Psoas muscle (tissue), 8 donors: ENCODE data around the gene HYLS1. TPM values are rescaled to one million over a fixed set of nuclear protein-coding genes. Genes with fewer than 3 reads are reported as not detected.

Experiments used
- ATAC-seq, 4 donors: fragments of 200-7000 bp; cut with Tn5 transposase; one replicate each; pipeline ENCODE4 v1.9.1; 2020; ENCODE audit warnings: moderate library complexity in 3 of 4, mild to moderate bottlenecking in 2 of 4
- DNase-seq, 2 donors: peaks; one replicate each; pipeline ENCODE4 v3.0.0-alpha.2; 2020
- H3K27ac ChIP-seq: fragments of 200-600 bp; one replicate; pipeline ENCODE4 v1.8.0; 2022
- H3K27me3 ChIP-seq, 3 donors: fragments of 200-600 bp in 1 of 3; one replicate each; pipeline versions ENCODE4 v1.6.1 to v1.8.0; 2013 to 2022; ENCODE audit warnings: low read length in 2 of 3, mild to moderate bottlenecking in 2 of 3, moderate library complexity in 1 of 3; ENCODE audit not compliant: insufficient read depth in 3 of 3
- H3K36me3 ChIP-seq, 2 donors: fragments of 200-600 bp in 1 of 2; one replicate each; pipeline versions ENCODE4 v1.6.1 to v1.8.0; 2013 to 2022; ENCODE audit warnings: low read depth in 1 of 2, mild to moderate bottlenecking in 1 of 2, moderate library complexity in 1 of 2; ENCODE audit not compliant: insufficient read depth in 1 of 2
- H3K4me1 ChIP-seq: fragments of 200-600 bp; one replicate; pipeline ENCODE4 v1.8.0; 2022
- H3K4me3 ChIP-seq: fragments of 200-600 bp; one replicate; pipeline ENCODE4 v1.8.0; 2022; ENCODE audit warnings: mild to moderate bottlenecking
- H3K9me3 ChIP-seq: fragments of 200-600 bp; one replicate; pipeline ENCODE4 v1.8.0; 2022
- WGBS, 3 donors: extraction: QIAGEN DNeasy Blood & Tissue Kit; methylation state at CpG; one replicate each; pipeline versions ENCODE4 v1.1.6 to v1.1.7; 2013; 5-methylcytosine and 5-hydroxymethylcytosine counted together
- intact Hi-C, 2 donors: fragments of 100-400 bp; cut with DNase I; formaldehyde crosslinking; loops; one replicate each; pipeline versions ENCODE4 v1.11.0 to v1.14.2; 2022
- polyA plus RNA-seq, 3 donors: library from polyadenylated mRNA; stranded (reverse); fragments of 200-250 nt; gene quantifications; one replicate each; pipeline ENCODE4 v1.2.3, GENCODE V29; 2013
- total RNA-seq, 4 donors: library from RNA; stranded (reverse); fragmentation: NEBNext Ultra II Directional in 2 of 4; extraction: Animal tissue kit (Norgen Biotek cat#: 25700) in 2 of 4; gene quantifications; one replicate each; pipeline versions ENCODE4 v1.2.1 to v1.2.4, GENCODE V29; 2021 to 2023
- TF ChIP-seq, protein P1 (sequence below): fragments of 200-600 bp; IDR thresholded peaks from one replicate; pipeline ENCODE4 v1.8.0; 2022; ENCODE audit warnings: antibody characterized with exemption
- donor health status: healthy with polysubstance abuse.
- donor health status: DM: no; HTN: no; CAD: no; lungs with moderate emphysema.
- donor health status: Bipolar disorder and iron deficiency.
- donor health status: healthy.
- donor health status: DM: yes; HTN: yes; CAD: no.
- donor health status: DM: no; HTN: no; CAD: no.
- donor health status: DM: no; HTN: no; CAD: no.
- donor health status: DM: yes; HTN: yes; CAD: no.

The HYLS1 gene
- total and polyA plus RNA-seq, 7 donors, result 1.8 to 7.2 (median 3.8) TPM

DNA sequence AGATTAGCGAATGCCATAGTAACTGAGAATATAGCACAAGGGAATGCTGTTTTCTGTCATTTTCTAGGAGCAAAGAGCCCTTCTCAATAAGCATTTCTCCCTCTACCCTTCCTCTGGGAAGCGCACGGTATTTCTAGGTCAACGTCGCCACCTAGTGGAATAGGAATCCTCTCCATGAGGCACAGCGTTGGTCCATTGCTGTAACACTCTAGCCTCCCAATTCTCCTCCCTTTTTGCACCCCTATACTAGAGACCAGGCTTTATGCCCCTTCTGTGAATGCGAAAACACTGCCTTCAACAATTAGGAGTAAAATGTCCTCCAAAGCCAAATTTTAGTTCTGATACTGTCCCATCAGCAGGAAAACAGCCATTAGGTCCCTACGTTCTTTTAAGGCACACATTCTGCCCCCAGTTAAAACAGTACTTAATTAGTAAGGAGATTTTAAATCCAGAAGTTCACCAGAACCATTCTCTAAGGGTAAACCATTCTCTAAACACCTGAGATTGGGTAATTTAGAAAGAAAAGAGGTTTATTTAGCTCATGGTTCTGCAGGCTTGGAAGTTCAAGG lies 12.8 kb upstream of the HYLS1 start:
- Histone ChIP-seq H3K27me3 (no peaks in the 10 kb centered on the region), H3K4me1 (no peaks in the 10 kb centered on the region), H3K36me3 (no peaks in the 10 kb centered on the region), H3K9me3 (no peaks in the 10 kb centered on the region), H3K27ac (no peak overlapping the region), H3K4me3 (no peak overlapping the region)
- WGBS, 3 donors, result 12 to 14% (median 13%) methylated on average over 8 of the region's 8 CpGs
- intact Hi-C loops, result loop anchor here (5.0 to 10.0 kb wide), 3 partner anchors 247 to 1210 kb away; partner anchors contain the start of genes CCDC15 (in 1 of the 2) and CHEK1 (in 1 of the 2)
- ATAC-seq (peak; percentile 71 to 86 (median 84)), DNase-seq (no peak)
- TF ChIP-seq, protein P1, sequence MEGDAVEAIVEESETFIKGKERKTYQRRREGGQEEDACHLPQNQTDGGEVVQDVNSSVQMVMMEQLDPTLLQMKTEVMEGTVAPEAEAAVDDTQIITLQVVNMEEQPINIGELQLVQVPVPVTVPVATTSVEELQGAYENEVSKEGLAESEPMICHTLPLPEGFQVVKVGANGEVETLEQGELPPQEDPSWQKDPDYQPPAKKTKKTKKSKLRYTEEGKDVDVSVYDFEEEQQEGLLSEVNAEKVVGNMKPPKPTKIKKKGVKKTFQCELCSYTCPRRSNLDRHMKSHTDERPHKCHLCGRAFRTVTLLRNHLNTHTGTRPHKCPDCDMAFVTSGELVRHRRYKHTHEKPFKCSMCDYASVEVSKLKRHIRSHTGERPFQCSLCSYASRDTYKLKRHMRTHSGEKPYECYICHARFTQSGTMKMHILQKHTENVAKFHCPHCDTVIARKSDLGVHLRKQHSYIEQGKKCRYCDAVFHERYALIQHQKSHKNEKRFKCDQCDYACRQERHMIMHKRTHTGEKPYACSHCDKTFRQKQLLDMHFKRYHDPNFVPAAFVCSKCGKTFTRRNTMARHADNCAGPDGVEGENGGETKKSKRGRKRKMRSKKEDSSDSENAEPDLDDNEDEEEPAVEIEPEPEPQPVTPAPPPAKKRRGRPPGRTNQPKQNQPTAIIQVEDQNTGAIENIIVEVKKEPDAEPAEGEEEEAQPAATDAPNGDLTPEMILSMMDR, result peak; percentile 68

DNA sequence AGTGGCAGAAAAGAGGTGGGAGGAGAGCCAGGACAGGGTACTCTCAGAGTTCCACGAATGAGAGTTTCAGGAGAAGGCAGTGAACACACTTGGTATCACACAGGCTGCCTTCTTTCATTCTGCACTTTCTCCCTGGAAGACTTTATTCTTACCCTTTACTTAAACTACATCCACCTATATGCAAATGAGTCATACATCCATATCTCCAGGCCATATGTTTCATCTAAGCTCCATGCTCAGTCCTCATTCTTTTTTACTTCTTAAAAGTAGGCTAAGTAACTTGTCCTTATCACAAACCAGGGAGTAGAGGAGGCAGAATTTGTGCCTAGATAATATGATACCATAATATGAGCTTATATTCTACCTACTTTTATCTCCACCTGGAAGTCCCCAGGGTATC lies 6.2 kb upstream of the HYLS1 start:
- 75 to 88% (median 81%) methylated on average over 1 of the region's 1 CpG for WGBS, 3 donors
- intact Hi-C loops, result loop anchor here in 1 of 2 donors (10.0 kb wide), 1 partner anchor 316 kb away; the partner anchor contains the start of gene EI24
- Histone ChIP-seq H3K4me1 (no peaks in the 10 kb centered on the region), H3K4me3 (no peak overlapping the region), H3K27ac (no peak overlapping the region), H3K9me3 (no peaks in the 10 kb centered on the region), H3K27me3 (no peaks in the 10 kb centered on the region), H3K36me3 (no peaks in the 10 kb centered on the region)
- DNase-seq (no peak), ATAC-seq (no peak)
- TF ChIP-seq, protein P1, result no peak

DNA sequence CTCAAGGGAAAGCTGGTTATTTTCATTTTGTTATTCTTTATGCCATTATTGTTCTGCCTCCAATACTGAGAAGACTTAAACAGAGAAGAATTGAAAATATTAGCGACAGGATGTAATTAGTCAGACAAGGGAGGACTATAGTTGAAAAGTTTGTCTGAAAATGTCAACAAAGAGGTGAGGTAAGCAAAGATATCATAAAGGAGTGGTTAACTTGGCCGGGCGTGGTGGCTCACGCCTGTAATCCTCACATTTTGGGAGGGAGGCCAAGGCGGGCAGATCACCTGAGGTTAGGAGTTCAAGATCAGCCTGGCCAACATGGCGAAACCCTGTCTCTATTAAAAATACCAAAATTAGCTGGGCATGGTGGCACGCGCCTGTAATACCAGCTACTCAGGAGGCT lies 4.1 kb upstream of the HYLS1 start:
- H3K4me3 ChIP-seq, result no peak overlapping the region
- H3K27me3 ChIP-seq, result no peaks in the 10 kb centered on the region
- no peaks in the 10 kb centered on the region for H3K9me3 ChIP-seq
- DNase-seq, result no peak
- H3K27ac ChIP-seq, result no peak overlapping the region
- intact Hi-C loops, result loop anchor here in 1 of 2 donors (10.0 kb wide), 1 partner anchor 319 kb away; the partner anchor contains the start of gene EI24
- no peak for ATAC-seq
- H3K4me1 ChIP-seq, result peaks cover 1% of the 10 kb centered on the region
- H3K36me3 ChIP-seq, result no peaks in the 10 kb centered on the region
- TF ChIP-seq, protein P1, result no peak
- 79 to 88% (median 87%) methylated on average over 8 of the region's 8 CpGs for WGBS, 3 donors

DNA sequence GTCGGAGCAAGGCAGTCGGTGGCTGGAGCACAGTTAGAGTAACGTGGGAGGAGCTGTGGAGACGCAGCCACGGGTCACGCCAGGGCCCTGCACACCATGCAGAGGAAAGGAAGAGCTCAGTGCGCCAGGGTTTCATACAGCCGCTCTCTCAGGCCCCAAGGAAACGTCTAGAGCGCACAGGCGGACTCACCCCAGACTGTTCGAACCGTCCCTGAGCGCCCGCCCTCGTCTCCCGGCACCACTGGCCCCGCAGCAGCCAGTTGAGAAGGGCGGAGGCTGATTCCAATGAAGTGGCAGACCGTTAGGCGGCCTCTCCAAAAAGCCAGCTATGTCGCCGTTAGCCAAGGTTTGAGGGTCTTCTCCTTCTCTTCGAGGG lies 483 bp upstream of the HYLS1 start:
- intact Hi-C loops, result loop anchor here in 1 of 2 donors (5.0 to 10.0 kb wide), 2 partner anchors 260 to 322 kb away; partner anchors contain the start of genes CHEK1 and EI24
- ATAC-seq, result peak; percentile 11 to 43 (median 25)
- TF ChIP-seq, protein P1, result no peak
- Histone ChIP-seq H3K4me1 (peaks cover 8% of the 10 kb centered on the region), H3K4me3 (peak overlapping the region; percentile 88), H3K9me3 (no peaks in the 10 kb centered on the region), H3K36me3 (peaks cover 0 to 6% of the 10 kb centered on the region in 2 donors), H3K27ac (peak overlapping the region; percentile 93), H3K27me3 (no peaks in the 10 kb centered on the region)
- DNase-seq, result peak; percentile 47 to 72
- 27 to 41% (median 34%) methylated on average over 23 to 24 of the region's 24 CpGs for WGBS, 3 donors
